Colonic mucosa (tissue), 4 donors: ENCODE data around the gene EMP2. TPM values are rescaled to one million over a fixed set of nuclear protein-coding genes. Genes with fewer than 3 reads are reported as not detected.

Experiments used
- DNase-seq: peaks from one replicate; pipeline ENCODE4 v3.0.0-alpha.2; 2020
- H3K27ac ChIP-seq: fragments of 200-600 bp; one replicate; pipeline ENCODE4 v1.8.0; 2021
- H3K27me3 ChIP-seq: fragments of 200-600 bp; one replicate; pipeline ENCODE4 v1.8.0; 2021
- H3K36me3 ChIP-seq: fragments of 200-600 bp; one replicate; pipeline ENCODE4 v1.8.0; 2021
- H3K4me1 ChIP-seq: fragments of 200-600 bp; one replicate; pipeline ENCODE4 v1.8.0; 2021; ENCODE audit warnings: mild to moderate bottlenecking
- H3K4me3 ChIP-seq: fragments of 200-600 bp; one replicate; pipeline ENCODE4 v1.8.0; 2021
- H3K9ac ChIP-seq, 2 donors: one replicate each; pipeline ENCODE4 v1.7.0; 2013; ENCODE audit warnings: control low read depth in 2 of 2, low read depth in 2 of 2, low read length in 2 of 2
- H3K9me3 ChIP-seq: fragments of 200-600 bp; one replicate; pipeline ENCODE4 v1.8.0; 2021
- intact Hi-C: fragments of 100-400 bp; cut with DNase I; formaldehyde crosslinking; loops from one replicate; pipeline ENCODE4 v1.14.1; 2022
- total RNA-seq, 2 donors: library from RNA; stranded (reverse); fragmentation: NEBNext Ultra II Directional in 1 of 2; extraction: Animal tissue kit (Norgen Biotek cat#: 25700) in 1 of 2; gene quantifications; one replicate each; pipeline ENCODE4 v1.2.1, GENCODE V29; 2021
- TF ChIP-seq, protein P1 (sequence below): fragments of 200-600 bp; IDR thresholded peaks from one replicate; pipeline ENCODE4 v1.8.0; 2022; ENCODE audit warnings: antibody characterized with exemption, mild to moderate bottlenecking
- donor health status: healthy.
- donor health status: DM: no; HTN: no; CAD: no.
- donor health status: DM: no; HTN: no; CAD: no.

Gene EMP2
- total RNA-seq, 2 donors from 2014 or later = 113 to 133 TPM

DNA sequence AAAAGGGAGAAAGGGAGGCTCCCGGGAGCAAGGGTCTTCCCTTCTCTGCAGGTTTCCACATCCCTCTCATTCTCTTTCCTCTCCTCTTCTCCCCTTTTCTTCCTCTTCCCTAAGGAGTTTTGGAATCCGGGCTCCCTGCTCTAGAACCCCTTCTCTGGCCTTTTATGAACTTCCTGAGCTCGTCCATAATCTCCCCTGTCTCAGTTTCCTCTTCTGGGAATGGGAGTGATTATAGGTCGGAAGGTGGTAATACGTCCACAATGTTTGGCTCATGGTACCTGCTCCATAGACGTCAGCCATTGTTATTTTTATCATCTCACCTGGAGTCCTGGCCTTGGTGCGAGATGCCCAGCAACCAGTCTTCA, 467 bp upstream of the EMP2 start:
- intact Hi-C loops = no loop called here
- no peak for DNase-seq
- Histone ChIP-seq H3K4me1 (no peaks in the 10 kb centered on the region), H3K27me3 (no peaks in the 10 kb centered on the region), H3K4me3 (peak overlapping the region; percentile 86), H3K9ac (peak overlapping the region; percentile 76 to 96), H3K9me3 (no peaks in the 10 kb centered on the region), H3K36me3 (no peaks in the 10 kb centered on the region), H3K27ac (peak overlapping the region; percentile 95)
- TF ChIP-seq, protein P1, sequence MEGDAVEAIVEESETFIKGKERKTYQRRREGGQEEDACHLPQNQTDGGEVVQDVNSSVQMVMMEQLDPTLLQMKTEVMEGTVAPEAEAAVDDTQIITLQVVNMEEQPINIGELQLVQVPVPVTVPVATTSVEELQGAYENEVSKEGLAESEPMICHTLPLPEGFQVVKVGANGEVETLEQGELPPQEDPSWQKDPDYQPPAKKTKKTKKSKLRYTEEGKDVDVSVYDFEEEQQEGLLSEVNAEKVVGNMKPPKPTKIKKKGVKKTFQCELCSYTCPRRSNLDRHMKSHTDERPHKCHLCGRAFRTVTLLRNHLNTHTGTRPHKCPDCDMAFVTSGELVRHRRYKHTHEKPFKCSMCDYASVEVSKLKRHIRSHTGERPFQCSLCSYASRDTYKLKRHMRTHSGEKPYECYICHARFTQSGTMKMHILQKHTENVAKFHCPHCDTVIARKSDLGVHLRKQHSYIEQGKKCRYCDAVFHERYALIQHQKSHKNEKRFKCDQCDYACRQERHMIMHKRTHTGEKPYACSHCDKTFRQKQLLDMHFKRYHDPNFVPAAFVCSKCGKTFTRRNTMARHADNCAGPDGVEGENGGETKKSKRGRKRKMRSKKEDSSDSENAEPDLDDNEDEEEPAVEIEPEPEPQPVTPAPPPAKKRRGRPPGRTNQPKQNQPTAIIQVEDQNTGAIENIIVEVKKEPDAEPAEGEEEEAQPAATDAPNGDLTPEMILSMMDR = no peak

DNA sequence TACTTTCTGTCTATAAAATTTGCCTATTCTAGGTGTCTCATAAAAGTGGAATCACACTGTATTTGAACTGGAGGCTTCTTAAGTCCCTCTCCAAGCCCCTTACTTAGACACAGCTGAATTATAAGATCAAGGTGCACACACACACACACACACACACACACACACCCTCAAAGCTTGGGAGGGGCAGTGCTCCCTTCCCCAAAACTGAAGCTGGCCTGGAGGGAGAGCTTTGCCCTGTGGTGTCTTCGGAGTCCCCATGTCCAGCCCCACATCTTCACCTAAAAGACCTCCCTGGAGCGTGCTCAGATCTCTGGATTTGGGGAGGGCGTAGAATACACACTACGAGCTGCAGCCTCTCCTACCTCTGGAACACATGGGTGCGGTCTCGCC, 828 bp downstream of the EMP2 start:
- Histone ChIP-seq H3K27me3 (no peaks in the 10 kb centered on the region), H3K9ac (peak overlapping the region; percentile 76 to 96), H3K4me3 (peak overlapping the region; percentile 86), H3K36me3 (no peaks in the 10 kb centered on the region), H3K4me1 (no peaks in the 10 kb centered on the region), H3K27ac (peak overlapping the region; percentile 95), H3K9me3 (no peaks in the 10 kb centered on the region)
- intact Hi-C loops = loop anchor here (5.0 to 10.0 kb wide), 2 partner anchors 55 to 148 kb away; no protein-coding TSS in a partner anchor
- TF ChIP-seq, protein P1 = no peak
- no peak for DNase-seq

DNA sequence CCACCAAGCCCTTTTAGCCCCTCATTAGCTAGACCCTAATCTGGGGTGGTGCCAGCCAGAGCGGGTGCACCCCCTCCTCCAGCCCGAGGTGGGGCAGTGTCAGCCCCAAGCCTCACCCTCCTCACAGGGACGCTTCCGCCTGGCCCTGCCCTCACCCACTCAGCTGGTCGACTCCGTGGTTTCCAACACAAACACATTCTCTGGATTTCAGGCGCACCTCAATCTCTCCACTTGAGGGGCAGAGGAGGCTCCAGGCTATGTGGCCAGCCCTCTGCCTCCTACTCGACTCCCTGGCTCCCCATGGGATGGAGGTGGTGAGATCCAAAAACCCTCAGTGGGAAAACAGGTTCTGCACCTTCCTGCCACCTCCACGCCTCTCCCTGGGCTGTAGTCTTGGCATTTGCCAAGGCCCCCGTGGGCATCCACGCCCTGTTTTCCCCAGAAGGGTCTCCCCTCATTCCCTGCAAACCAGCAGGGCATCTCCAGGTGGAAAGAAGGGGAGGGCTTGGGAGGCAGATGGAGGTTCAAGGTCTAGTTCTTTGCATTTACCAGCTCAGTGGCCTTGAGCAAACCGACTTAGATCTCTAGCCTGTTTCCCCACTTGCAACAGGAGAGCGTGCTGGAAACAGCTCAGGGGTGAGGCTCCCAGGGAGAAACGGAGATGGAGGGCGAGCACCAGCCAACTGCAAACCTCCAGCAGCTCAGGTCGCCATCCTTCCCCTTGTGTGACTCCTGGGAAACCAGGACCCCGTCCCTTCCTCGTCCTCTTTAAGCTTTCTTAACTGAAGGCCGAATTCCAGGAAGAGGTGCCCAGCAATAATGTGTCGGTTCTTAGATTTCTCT, 1.7 kb downstream of the EMP2 start:
- TF ChIP-seq, protein P1 = no peak
- intact Hi-C loops = loop anchor here (5.0 to 10.0 kb wide), 2 partner anchors 54 to 149 kb away; no protein-coding TSS in a partner anchor
- Histone ChIP-seq H3K4me3 (peak overlapping the region; percentile 86), H3K4me1 (no peaks in the 10 kb centered on the region), H3K27ac (peak overlapping the region; percentile 95), H3K9ac (peak overlapping the region in 1 of 2 donors; percentile 76), H3K9me3 (no peaks in the 10 kb centered on the region), H3K36me3 (no peaks in the 10 kb centered on the region), H3K27me3 (no peaks in the 10 kb centered on the region)
- DNase-seq = peak; percentile 73

DNA sequence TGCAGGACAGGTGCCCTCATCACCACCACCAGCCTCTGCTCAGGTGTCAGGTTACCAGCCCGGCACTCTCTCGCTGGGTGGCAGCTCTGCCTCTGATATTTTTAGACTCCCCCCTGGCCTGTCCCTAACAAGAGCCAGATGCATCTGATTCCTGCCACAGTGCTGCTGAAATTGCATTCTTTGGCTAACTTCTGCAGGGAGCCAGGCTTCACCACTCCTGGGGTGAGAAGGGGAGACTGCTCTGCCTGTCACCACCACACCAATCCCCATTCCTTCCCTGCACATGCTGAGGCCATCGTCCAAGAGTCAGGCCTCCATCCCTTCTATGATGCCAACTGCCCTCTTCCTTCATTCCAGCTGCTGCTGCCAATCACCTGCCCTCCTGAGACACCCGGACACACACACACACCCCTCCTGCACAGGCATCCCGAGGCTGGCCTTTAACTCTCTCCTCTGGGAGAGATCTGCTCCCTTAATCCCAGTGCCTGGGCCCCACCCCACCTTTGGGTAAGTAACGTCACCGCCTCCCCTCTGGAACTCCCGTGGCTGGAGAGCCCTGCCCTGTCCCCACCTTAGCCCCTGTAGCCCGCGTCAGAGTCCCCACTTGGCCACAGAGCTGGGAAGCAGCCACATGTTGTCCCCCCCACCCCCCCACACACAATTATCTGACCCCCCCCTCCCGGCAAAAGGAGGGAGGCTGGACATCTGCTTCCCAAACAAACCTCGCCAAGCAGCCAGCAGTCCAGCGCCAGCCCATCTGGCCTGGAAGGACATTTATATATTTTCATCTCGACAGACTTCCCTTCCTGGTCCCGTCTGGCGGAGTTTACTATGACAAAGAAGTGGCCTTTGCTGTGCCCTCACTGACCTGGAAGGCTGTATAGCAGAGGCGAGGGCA, 2.8 kb downstream of the EMP2 start:
- Histone ChIP-seq H3K27me3 (no peaks in the 10 kb centered on the region), H3K9me3 (no peaks in the 10 kb centered on the region), H3K4me3 (peak overlapping the region; percentile 86), H3K36me3 (no peaks in the 10 kb centered on the region), H3K4me1 (no peaks in the 10 kb centered on the region), H3K27ac (peak overlapping the region; percentile 95), H3K9ac (peak overlapping the region in 1 of 2 donors; percentile 76)
- intact Hi-C loops = loop anchor here (5.0 to 10.0 kb wide), 2 partner anchors 53 to 150 kb away; no protein-coding TSS in a partner anchor
- TF ChIP-seq, protein P1 = no peak
- peak; percentile 47 for DNase-seq
